GM19025 (cell line): Measurements from ENCODE around the gene AGAP3.

Source experiments
- ATAC-seq: cut with Tn5 transposase; IDR thresholded peaks from one replicate; pipeline ENCODE4 v1.9.1; 2021; ENCODE audit warnings: mild to moderate bottlenecking, low read depth, moderate library complexity; ENCODE audit not compliant: unreplicated experiment

Gene AGAP3

DNA sequence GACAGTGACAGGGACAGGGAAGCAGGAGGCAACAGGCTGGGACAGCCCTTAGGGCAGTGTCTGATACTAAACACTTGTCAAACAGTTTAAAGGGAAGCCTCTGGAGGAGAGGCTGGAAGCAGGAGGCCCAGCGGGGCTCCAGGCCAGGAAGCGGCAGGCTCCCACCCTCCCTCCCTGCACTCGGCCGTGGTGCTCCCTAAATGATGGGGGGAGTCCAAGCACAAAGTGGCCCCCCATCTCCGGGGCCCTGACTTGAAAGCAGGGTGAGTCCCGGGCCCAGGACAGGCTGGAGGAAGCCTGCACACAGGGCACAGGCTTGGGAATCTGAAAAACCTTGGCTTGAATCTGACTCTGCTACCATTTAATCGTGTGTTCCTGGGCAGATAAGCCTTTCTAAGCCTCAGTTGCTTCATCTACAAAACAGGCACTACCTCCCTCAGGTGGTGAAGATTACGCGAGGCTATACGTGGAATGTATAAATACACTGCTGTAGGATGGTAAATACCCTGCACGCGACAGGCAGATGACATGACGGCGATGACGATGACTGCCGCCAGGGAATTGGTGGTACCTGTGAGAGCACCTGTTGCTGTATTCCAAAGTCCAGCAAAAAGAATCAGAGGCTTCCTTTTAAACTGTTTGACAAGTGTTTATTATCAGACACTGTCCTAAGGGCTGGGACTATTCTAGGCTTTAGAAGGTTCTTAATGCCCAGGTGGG is 47.2 kb downstream of the AGAP3 start:
- no peak for ATAC-seq

DNA sequence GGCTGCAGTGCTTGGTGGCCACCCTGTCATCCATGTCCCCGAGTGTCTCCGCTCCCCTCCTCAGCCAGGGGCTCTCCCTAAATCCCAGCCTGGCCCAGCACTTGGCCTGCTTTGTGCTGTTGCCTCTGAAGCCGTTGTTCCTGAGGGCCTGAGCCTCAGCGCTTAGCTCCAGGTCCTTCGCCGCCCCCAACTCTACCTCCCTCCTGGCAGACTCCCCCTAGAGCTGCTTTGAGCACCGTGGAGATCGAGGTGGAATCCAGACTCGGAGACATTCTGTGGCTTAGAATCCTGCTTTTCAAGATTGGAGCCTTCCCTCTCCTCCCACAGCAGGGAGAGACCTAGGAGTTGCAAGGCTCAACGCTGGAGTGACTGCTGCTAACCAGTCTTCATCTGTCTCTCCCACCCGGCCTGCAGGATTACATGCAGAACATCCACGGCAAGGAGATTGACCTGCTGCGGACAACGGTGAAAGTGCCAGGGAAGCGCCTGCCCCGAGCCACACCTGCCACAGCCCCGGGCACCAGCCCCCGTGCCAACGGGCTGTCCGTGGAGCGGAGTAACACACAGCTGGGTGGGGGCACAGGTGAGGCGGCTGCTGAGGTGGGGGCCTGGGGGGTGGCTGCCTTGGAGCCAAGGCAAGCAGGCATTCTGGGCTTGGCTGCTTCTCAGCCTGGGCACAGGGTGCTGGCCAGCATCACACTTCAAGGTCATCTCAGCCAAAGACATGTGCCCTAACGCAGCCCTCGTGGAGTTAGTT is 47.9 kb downstream of the AGAP3 start:
- ATAC-seq, result no peak

- ATAC-seq, result no peak
Measured at GRCh38 chr7:151134743-151135524, 48.7 kb downstream of the AGAP3 start.

DNA sequence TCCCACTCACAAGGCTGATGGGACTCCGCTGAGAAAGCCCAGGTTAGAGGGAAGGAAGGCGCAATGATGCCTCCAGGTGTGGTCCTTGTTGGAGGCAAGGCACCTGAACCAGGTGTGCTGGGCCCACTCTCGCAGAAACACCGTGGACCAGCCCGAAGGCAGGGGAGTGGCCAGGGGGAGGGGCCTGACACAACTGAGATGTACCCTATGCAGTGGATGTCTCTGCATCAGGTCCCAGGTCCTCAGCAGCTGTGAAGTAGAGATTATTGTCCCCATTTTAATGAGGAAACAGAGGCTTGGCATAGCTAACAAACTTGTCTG is 49.2 kb downstream of the AGAP3 start:
- ATAC-seq, result no peak

- no peak for ATAC-seq
Measured at GRCh38 chr7:151135866-151136843, 49.9 kb downstream of the AGAP3 start.

DNA sequence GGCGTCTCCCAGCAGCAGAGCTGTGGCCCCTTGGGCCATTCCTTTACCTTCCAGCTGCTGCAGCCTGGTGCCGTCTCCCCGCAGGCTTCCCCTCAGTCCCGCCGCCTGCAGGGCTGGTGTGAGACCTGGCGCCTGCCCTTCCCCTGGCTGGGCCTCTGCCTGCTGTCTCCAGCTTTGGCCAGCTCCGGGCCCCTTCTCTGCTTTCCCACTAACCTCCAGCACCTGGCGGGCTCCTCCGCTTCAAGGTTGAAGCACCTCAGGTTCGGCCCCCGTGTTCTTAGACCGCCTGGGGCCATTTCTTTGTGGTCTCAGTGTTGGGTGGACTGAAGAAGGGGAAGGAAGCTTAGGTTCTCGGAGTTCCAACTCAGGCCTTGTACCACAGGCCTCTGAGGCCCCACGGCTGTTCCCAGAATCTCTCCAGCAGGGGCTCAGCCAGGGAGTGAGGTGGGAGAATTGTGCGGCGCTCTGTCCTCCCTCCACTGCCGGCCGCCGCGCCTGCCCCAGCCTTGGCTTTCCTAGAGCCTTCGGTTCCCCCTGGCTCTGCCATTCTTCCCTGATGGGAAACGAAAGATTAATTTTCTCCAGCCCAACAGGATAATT is 50.9 kb downstream of the AGAP3 start:
- no peak for ATAC-seq

DNA sequence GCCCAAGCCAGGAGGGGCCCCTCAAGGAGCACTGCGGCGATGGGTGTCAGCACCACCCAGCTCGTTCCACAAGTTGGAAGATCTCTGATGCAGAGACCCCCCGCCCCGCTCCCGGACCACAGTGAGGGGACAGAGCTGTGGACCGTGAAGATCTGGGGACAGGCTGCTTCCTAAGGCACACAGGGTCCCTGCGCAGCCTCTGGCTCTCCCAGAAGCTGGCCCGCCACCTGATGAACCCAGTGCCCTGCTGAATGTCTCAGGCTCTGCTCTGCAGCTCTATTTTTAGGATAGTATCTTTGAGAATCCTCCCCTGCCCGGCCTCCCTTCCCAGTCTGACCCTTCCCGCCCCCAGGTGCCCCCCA is 51.5 kb downstream of the AGAP3 start:
- no peak for ATAC-seq

DNA sequence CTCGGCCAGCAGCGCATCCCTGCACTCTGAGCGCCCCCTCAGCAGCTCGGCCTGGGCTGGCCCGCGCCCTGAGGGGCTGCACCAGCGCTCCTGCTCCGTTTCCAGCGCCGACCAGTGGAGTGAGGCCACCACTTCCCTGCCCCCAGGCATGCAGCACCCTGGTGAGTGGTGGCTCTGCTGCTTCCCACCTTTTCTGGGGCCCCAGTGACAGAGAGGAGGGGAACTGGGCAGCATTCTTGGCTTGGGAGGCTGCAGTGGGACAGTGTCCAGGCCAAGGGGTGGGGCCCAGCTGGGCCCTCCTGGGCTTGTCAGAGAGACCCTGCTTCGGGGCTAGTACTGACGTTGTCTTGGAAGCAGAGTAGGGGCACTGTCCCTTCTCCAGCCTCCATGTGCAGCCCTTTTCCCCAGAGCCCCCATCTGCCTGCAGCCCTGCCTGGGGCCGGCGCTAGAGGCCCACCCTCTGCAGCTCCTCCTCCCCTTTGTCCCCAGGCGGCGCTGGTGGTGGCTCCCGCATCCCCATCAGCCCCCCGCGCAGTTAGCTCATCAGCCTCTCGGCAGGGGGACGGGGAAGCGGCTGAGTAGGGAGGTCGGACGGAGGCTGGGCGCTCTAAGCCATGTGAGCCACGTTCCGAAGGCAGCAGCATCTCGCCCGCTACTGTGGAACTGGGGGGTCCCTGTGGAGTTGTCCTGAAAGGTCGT is 52.0 kb downstream of the AGAP3 start:
- ATAC-seq, result no peak

DNA sequence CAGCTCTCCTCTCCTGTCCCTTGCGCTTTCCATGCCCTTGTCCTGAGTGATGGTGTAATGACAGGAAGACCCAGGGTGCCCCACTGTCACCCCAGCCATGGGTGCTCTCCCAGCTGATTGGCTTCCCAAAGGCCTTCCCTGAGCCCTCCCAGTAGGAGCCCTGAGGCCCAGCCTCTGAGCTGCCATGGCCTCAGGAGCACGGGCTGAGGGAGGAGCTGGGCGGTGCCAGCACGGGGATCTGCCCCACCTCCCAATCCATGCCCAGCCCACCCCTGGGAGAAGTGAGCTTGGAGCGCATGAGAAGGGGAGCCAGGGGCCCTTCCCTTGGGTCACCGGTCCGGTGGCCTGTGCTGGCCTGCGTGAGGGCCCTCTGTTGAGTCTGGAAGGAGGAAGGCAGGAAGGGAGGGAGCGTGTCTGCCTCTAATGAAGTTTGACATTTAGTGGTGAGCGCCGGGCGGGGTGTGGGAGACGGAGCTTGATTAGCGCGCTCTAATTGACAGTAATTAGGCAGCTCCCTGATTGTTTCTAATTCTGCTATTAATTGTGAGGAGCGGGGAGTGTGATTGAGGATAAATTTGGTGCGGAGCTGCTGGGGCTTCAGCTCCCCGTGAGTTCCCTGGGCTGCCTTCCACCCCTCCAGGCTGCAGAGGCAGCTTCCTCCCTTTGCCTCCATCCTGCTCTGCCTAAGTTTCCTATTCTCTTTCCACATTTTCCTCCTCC is 53.0 kb downstream of the AGAP3 start:
- no peak for ATAC-seq

GRCh38 chr7:151139791-151140190 is 53.5 kb downstream of the AGAP3 start:
- ATAC-seq, result no peak

GRCh38 chr7:151140826-151141225 is 54.6 kb downstream of the AGAP3 start:
- no peak for ATAC-seq

GRCh38 chr7:151141311-151141854 is 55.1 kb downstream of the AGAP3 start:
- ATAC-seq, result no peak

DNA sequence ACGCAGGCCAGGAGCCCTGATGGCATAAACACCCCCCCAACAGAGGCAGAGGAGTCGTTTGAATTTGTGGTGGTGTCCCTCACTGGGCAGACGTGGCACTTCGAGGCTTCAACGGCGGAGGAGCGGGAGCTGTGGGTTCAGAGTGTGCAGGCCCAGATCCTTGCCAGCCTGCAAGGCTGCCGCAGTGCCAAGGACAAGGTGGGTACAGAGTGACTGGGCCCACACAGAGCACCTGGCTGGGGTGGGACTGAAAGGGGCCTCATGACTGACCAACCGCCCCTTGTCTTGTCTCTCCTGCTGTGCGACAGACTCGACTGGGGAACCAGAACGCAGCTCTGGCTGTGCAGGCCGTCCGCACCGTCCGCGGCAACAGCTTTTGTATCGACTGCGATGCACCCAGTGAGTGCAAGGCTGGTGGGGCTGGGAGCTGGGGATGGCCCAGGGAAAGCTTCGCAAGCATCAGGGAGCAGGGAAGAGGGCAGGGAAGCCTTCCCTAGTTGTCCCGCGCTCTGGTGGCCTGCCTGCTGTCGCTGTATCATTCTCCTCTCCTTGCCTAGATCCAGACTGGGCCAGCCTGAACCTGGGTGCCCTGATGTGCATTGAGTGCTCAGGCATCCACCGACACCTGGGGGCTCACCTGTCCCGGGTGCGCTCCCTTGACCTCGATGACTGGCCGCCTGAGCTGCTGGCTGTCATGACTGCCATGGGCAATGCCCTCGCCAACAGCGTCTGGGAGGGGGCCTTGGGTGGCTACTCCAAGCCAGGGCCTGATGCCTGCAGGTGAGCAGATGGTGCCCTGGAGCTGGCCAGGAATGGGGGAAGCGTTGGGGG is 55.8 kb downstream of the AGAP3 start:
- no peak for ATAC-seq

- ATAC-seq, result no peak
Measured at GRCh38 chr7:151142686-151143040, 56.4 kb downstream of the AGAP3 start.

GRCh38 chr7:151143261-151144015 is 57.2 kb downstream of the AGAP3 start:
- no peak for ATAC-seq

- no peak for ATAC-seq
Measured at GRCh38 chr7:151144387-151144786, 58.1 kb downstream of the AGAP3 start.

DNA sequence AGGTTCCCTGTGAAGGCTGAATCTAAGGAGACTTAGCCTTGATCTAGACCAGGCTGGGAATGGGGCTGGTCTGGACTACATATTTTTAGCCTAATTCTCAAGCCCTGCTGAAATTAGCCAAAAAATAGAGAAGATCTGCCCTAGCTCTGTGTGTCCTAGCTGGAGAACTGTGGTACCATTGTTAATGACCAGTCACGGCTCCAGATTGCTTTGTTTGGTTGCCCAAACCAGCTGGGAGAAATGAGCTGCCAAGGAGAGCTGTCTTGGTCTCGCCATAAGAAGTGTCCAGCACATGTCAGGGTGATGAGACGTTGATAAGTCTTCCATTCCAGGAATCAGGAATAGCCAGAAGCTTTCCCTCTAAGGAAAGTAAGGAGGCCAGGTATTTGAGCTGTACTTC is 60.5 kb downstream of the AGAP3 start:
- no peak for ATAC-seq
